RPMI8226 (cell line): Measurements from ENCODE around the gene RCOR3.
"Not testable (repeated sequence)": the region's sequence is repeated elsewhere in the genome, so short reads cannot be mapped to it uniquely, and the experiment has no call there.

Experiments used
- DNase-seq: peaks from one replicate; pipeline ENCODE4 v3.0.0-alpha.2; 2015

RCOR3 gene

DNA sequence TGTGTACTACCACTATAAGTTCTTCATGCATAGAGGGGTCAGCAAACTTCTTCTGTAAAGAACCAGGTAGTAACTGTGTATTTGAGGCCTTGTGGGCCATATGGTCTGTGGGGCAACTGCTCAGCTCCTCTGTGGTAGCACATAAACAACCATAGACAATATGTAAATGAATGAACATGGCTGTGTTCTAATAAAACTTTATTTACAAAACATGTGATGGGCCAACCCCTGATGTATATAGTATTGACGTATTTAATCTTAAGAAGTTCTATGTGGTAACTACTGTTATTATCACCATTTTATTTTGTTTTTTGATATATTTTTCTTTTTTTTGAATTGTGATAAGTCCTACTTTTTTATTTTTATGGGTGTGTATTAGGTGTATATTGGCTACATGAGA is 82.8 kb downstream of the RCOR3 start:
- no peak for DNase-seq

DNA sequence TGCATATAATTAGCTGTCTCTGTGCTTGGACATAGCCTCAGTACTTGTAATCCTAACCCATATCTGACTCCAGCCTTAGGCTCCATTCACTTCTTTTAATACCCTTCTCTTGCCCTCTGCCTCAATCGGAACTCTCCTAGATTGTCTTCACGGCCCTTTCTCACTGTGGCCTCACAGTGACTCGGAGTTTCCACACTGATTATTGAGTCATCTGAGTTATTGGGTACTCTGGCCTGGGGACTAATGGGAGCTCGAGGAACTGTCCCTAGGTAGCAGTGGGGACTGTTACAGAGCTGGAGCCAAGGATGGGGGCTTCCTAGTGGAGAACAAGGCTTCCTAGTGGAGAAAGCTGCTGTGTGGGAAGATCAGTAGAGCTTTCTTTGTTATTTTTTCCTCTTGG is 84.4 kb downstream of the RCOR3 start:
- DNase-seq: no peak

GRCh38 chr1:211344152-211344618 is 85.0 kb downstream of the RCOR3 start:
- no peak for DNase-seq

- no peak for DNase-seq
Measured at GRCh38 chr1:211345719-211346118, 86.6 kb downstream of the RCOR3 start.

DNA sequence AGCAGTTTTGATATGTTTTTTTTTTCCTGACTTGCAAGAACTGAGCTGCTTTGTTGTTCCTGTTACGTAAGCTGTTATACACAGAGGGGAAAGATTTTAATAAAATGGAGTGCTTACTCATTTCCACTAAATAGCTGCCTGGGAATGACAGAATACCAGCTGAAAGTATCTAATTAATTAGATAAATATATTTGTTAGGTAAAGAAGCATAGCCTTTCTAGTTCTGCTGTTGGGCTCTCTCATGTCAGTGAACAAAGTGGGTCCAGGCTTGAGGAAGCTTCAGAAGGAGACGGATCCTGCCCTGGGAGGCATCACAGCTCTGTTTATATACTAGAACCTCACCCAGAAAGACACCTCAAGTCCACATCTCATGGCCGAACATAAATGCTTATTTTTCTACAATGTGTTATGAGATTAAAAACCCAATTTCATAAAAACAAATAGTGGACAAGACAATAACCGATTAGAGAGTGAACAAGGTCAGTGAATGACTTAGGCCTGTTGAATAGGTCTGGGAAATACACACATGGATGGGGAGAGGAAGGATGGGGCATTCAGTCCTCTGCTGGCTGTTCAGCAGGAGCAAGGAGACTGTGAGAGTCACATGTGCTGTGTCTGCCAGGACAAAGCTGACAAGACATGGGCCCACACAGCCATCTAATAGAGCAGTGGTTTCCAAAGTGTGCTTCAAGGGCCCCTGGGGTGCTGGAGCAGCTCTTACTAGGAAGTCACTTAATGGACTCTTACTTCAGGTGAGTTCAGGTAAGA is 88.1 kb downstream of the RCOR3 start:
- DNase-seq: no peak

DNA sequence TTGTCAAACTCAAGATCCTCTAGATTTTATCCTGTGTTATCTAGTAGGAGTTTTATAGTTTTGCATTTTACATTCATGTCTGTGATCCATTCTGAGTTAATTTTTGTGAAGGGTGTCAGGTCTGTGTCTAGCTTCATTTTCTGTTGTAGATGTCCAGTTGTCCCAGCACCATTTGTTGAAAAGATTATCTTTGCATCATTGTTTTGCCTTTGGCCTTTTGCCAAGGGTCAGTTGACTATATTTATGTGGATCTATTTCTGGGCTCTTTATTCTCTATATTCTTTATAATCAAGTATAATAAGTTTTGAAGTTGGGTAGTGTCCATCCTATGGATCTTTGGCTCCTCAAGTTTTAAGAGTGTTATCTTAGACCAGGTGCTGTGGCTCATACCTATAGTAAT is 89.4 kb downstream of the RCOR3 start:
- DNase-seq: no peak

GRCh38 chr1:211349741-211350140 is 90.6 kb downstream of the RCOR3 start:
- DNase-seq: no peak

DNA sequence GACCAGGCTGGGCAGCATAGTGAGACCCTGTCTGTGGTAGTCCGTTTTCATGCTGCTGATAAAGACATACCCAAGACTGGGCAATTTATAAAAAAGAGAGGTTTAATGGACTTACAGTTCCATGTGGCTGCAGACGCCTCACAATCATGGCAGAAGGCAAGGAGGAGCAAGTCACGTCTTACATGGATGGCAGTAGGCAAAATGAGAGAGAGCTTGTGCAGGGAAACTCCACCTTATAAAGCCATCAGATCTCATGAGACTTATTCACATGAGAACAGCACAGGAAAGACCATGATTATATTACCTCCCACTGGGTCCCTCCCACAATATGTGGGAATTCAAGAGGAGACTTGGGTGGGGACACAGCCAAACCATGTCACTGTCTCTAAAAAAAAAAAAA is 92.9 kb downstream of the RCOR3 start:
- DNase-seq: not testable (repeated sequence)

- no peak for DNase-seq
Measured at GRCh38 chr1:211352465-211352864, 93.3 kb downstream of the RCOR3 start.

GRCh38 chr1:211352985-211353515 is 93.9 kb downstream of the RCOR3 start:
- DNase-seq: peak; percentile 79

DNA sequence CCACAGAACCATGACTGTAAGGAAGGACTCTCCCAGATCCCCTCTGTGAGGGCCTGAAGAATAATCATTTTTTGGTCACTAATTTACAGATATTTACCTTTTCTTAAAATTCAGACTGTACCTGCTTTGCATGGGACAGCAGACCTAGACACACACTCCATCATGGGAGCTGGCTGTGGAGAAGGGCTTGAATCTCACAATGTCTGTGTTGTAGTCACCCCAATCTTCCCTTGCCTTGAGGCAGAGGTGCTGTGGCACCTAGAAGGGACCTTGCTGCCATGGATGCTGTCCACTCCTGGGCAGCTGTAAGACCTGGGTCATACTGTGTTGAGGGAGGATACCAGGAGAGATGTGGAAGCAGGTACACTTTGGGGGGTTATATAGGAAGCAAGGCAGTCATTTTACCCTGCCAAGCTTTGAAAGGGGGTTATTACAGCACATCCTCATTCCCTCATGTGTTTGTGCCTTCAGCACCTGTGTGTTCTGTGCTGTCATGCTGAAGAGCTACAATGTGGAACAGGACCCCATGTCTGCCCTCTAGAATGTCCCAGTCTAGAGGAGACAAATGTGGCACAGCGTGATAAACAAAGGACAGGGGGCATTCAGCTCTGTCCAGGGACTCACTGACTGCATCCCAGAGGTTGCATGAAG is 94.5 kb downstream of the RCOR3 start:
- DNase-seq: no peak

DNA sequence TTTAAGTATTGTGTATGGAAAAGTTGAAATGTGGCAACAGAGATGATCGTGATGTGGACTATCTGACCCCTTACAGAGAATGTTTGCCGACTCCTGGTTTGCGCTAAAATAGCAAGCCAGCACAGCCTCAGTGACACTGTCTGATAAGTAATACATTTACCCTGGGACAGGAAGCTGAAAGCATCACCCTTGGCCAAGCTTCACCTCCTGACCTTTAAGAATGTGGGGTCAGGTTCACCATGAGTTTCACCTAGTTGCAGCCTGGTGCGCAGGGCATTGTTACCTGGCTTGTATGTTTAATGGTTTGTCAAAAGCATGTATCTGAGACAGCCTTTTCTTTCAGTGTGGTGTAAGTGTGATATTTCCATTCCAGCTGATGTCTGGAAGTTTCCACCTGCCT is 96.7 kb downstream of the RCOR3 start:
- DNase-seq: no peak

- DNase-seq: no peak
Measured at GRCh38 chr1:211356723-211357407, 97.7 kb downstream of the RCOR3 start.

DNA sequence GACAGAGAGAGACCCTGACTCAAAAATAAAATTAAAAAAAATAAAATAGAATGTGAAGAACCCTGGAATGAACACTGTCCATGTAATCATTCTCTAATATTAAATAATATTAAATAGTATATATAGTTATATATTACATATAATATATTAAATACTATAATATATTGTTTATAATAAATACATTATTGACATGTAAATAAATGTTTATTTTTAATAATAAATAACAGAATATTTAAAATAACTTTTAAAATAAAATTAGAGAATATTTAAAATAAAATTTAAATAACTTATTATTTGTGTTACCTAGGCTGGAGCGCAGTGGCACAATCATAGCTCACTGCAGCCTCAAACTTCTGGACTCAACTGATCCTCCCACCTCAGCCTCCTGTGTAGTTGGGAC is 99.5 kb downstream of the RCOR3 start:
- DNase-seq: no peak

DNA sequence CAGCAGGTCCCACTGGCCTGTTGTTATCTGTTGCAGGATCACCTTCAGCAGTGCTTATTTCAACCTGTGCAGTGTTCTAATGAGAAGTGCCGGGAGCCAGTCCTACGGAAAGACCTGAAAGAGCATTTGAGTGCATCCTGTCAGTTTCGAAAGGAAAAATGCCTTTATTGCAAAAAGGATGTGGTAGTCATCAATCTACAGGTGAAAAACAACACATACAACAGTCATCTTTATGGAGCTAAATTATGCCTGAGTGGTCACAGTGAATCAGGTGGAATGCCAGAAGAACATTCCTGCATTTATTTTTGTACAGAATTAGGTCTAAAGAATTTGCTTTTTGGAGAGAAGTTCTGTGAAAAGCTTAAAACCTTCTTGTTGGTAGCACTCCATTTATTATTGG is 100.7 kb downstream of the RCOR3 start:
- DNase-seq: peak; percentile 72

- no peak for DNase-seq
Measured at GRCh38 chr1:211361202-211361601, 102.0 kb downstream of the RCOR3 start.
